Panc1 (cell line): ENCODE measurements around the gene AP3S2.

Experiments used
- CTCF ChIP-seq: fragments of 450-650 bp; IDR thresholded peaks from 2 replicates; pipeline ENCODE4 v1.5.1; 2017; ENCODE audit warnings: mild to moderate bottlenecking
- TF ChIP-seq, protein P1 (sequence below), 2 experiments: IDR thresholded peaks; 2 replicates each; pipeline ENCODE4 v1.6.1; 2011 to 2012; ENCODE audit warnings: low read depth in 2 of 2, control low read depth in 1 of 2, low read length in 1 of 2, mild to moderate bottlenecking in 1 of 2, moderate library complexity in 1 of 2; ENCODE audit not compliant: insufficient read depth in 1 of 2

- TF ChIP-seq CTCF = peak; percentile 98
- TF ChIP-seq, protein P1, sequence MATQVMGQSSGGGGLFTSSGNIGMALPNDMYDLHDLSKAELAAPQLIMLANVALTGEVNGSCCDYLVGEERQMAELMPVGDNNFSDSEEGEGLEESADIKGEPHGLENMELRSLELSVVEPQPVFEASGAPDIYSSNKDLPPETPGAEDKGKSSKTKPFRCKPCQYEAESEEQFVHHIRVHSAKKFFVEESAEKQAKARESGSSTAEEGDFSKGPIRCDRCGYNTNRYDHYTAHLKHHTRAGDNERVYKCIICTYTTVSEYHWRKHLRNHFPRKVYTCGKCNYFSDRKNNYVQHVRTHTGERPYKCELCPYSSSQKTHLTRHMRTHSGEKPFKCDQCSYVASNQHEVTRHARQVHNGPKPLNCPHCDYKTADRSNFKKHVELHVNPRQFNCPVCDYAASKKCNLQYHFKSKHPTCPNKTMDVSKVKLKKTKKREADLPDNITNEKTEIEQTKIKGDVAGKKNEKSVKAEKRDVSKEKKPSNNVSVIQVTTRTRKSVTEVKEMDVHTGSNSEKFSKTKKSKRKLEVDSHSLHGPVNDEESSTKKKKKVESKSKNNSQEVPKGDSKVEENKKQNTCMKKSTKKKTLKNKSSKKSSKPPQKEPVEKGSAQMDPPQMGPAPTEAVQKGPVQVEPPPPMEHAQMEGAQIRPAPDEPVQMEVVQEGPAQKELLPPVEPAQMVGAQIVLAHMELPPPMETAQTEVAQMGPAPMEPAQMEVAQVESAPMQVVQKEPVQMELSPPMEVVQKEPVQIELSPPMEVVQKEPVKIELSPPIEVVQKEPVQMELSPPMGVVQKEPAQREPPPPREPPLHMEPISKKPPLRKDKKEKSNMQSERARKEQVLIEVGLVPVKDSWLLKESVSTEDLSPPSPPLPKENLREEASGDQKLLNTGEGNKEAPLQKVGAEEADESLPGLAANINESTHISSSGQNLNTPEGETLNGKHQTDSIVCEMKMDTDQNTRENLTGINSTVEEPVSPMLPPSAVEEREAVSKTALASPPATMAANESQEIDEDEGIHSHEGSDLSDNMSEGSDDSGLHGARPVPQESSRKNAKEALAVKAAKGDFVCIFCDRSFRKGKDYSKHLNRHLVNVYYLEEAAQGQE (IDR thresholded peaks at IDR 0.05; ENCODE audit: insufficient read depth in 1 of 2, low read depth in 2 of 2, low read length in 1 of 2) = no peak
Observed at GRCh38 chr15:89874926-89875564, 18.7 kb downstream of the AP3S2 start.
